OCI-LY7 (cell line): ENCODE results near the gene SCGB1C1.
"Not testable (repeated sequence)": the region's sequence is repeated elsewhere in the genome, so short reads cannot be mapped to it uniquely, and the experiment has no call there.

Source experiments
- EZH2phosphoT487 ChIP-seq: fragments of 200-600 bp; sonication (generic); IDR thresholded peaks from 2 replicates; pipeline ENCODE4 v1.6.1; 2018; ENCODE audit warnings: low read depth, borderline replicate concordance, mild to moderate bottlenecking, mixed run types, antibody characterized with exemption, low read length, moderate library complexity, mixed read lengths
- TF ChIP-seq, protein P1 (sequence below): fragments of 200-600 bp; sonication (generic); conservative IDR thresholded peaks from 2 replicates; pipeline ENCODE4 v1.5.1; 2014; ENCODE audit warnings: mild to moderate bottlenecking, antibody characterized with exemption, low read length, moderate library complexity, mixed read lengths

DNA sequence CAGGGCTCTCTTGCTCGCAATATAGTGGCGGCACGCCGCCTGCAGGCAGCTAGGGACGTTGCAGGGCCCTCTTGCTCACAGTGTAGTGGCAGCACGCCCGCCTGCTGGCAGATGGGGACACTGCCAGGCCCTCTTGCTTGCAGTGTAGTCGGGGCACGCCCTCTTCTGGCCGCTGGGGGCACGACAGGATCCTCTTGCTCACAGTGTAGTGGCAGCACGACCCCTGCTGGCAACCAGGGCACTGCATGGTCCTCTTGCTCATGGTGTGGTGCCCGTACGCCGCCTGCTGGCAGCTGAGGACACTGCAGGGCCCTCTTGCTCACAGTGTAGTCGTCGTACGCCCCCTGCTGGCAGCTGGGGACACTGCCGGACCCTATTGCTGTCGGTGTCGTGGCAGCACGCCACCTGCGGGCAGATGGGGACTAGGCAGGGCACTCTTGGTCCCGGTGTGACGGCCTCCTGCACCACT, 3.0 kb upstream of the SCGB1C1 start:
- TF ChIP-seq, protein P1, sequence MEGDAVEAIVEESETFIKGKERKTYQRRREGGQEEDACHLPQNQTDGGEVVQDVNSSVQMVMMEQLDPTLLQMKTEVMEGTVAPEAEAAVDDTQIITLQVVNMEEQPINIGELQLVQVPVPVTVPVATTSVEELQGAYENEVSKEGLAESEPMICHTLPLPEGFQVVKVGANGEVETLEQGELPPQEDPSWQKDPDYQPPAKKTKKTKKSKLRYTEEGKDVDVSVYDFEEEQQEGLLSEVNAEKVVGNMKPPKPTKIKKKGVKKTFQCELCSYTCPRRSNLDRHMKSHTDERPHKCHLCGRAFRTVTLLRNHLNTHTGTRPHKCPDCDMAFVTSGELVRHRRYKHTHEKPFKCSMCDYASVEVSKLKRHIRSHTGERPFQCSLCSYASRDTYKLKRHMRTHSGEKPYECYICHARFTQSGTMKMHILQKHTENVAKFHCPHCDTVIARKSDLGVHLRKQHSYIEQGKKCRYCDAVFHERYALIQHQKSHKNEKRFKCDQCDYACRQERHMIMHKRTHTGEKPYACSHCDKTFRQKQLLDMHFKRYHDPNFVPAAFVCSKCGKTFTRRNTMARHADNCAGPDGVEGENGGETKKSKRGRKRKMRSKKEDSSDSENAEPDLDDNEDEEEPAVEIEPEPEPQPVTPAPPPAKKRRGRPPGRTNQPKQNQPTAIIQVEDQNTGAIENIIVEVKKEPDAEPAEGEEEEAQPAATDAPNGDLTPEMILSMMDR, result peak; percentile 55
- not testable (repeated sequence) for TF ChIP-seq EZH2phosphoT487
